ENCODE results near the gene METTL6. TPM values are rescaled to one million over a fixed set of nuclear protein-coding genes. Genes with fewer than 3 reads are reported as not detected.

The METTL6 gene
- total RNA-seq, 1 donor from 2014 or later: 18.9 TPM

- Histone ChIP-seq H3K4me3 (ENCODE audit: insufficient read depth, low read depth, low read length) (no peak overlapping the region), H4K20me1 (ENCODE audit: insufficient read depth, low read length) (no peaks in the 10 kb centered on the region), H3K9ac (ENCODE audit: low read length) (no peak overlapping the region), H3K36me3 (ENCODE audit: insufficient read depth, low read length) (no peaks in the 10 kb centered on the region), H3K4me1 (ENCODE audit: insufficient read depth, low read length) (no peaks in the 10 kb centered on the region), H3K27me3 (ENCODE audit: insufficient read depth, low read length) (no peaks in the 10 kb centered on the region), H3K9me3 (ENCODE audit: insufficient read depth, low read depth, low read length) (no peaks in the 10 kb centered on the region), H2AFZ (ENCODE audit: low read depth, low read length) (no peak overlapping the region), H3K27ac (ENCODE audit: low read depth, low read length) (no peak overlapping the region), H3K79me2 (ENCODE audit: insufficient read depth, low read length) (no peaks in the 10 kb centered on the region), H3K4me2 (ENCODE audit: low read length) (no peak overlapping the region)
- DNase-seq (ENCODE audit: low read depth) (no peak), FAIRE-seq (no peak)
- peaks cover 2% of the 10 kb centered on the region for H3K4me1 Mint-ChIP-seq (ENCODE audit: low read depth, unreplicated experiment)
- no peak overlapping the region for H3K4me3 Mint-ChIP-seq (ENCODE audit: unreplicated experiment)
- peaks cover 4% of the 10 kb centered on the region for H3K36me3 Mint-ChIP-seq (ENCODE audit: low read depth, unreplicated experiment)
- H3K27ac Mint-ChIP-seq (ENCODE audit: unreplicated experiment): no peak overlapping the region
- TF ChIP-seq, protein P1, sequence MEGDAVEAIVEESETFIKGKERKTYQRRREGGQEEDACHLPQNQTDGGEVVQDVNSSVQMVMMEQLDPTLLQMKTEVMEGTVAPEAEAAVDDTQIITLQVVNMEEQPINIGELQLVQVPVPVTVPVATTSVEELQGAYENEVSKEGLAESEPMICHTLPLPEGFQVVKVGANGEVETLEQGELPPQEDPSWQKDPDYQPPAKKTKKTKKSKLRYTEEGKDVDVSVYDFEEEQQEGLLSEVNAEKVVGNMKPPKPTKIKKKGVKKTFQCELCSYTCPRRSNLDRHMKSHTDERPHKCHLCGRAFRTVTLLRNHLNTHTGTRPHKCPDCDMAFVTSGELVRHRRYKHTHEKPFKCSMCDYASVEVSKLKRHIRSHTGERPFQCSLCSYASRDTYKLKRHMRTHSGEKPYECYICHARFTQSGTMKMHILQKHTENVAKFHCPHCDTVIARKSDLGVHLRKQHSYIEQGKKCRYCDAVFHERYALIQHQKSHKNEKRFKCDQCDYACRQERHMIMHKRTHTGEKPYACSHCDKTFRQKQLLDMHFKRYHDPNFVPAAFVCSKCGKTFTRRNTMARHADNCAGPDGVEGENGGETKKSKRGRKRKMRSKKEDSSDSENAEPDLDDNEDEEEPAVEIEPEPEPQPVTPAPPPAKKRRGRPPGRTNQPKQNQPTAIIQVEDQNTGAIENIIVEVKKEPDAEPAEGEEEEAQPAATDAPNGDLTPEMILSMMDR (IDR thresholded peaks at IDR 0.05; ENCODE audit: insufficient read depth, low read depth, low read length): no peak
- TF ChIP-seq EZH2 (IDR thresholded peaks at IDR 0.05; ENCODE audit: insufficient read depth, low read length): no peak
- no peaks in the 10 kb centered on the region for H3K9me3 Mint-ChIP-seq (ENCODE audit: unreplicated experiment)
- H3K27me3 Mint-ChIP-seq (ENCODE audit: low read depth, unreplicated experiment): peaks cover 2% of the 10 kb centered on the region
Measured at GRCh38 chr3:15453991-15454625, 26.8 kb upstream of the METTL6 start.

GRCh38 chr3:15453501-15453900 lies 26.2 kb upstream of the METTL6 start:
- DNase-seq (ENCODE audit: low read depth) (no peak), FAIRE-seq (no peak)
- TF ChIP-seq EZH2 (IDR thresholded peaks at IDR 0.05; ENCODE audit: insufficient read depth, low read length): no peak
- TF ChIP-seq, protein P1 (IDR thresholded peaks at IDR 0.05; ENCODE audit: insufficient read depth, low read depth, low read length): no peak

DNA sequence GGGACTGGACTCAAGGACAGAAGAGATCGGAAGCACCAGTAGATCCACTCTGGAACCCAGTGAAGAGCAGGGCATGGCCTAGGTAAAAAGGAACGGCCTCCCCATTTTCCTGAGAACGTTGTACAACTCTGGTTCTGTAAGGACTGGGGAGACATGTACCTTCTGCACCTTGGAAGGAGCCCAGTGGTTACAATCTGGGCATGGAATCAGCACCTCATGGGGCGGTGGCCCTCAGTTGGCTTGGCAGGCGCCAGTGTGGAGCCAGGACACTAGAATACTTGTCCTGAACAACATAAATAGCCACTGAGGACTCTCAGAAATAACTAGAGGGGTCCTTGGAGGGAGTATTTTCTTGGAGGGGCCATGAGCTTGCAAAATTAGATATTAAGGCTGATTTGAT lies 25.6 kb upstream of the METTL6 start:
- H3K9me3 Mint-ChIP-seq (ENCODE audit: unreplicated experiment): no peaks in the 10 kb centered on the region
- no peaks in the 10 kb centered on the region for H3K4me1 ChIP-seq (ENCODE audit: insufficient read depth, low read length)
- no peak for DNase-seq (ENCODE audit: low read depth)
- FAIRE-seq: no peak
- no peak overlapping the region for H3K4me3 ChIP-seq (ENCODE audit: insufficient read depth, low read depth, low read length)
- H3K36me3 ChIP-seq (ENCODE audit: insufficient read depth, low read length): no peaks in the 10 kb centered on the region
- no peaks in the 10 kb centered on the region for H3K9me3 ChIP-seq (ENCODE audit: insufficient read depth, low read depth, low read length)
- no peak overlapping the region for H3K27ac Mint-ChIP-seq (ENCODE audit: unreplicated experiment)
- H3K4me1 Mint-ChIP-seq (ENCODE audit: low read depth, unreplicated experiment): peaks cover 2% of the 10 kb centered on the region
- peaks cover 2% of the 10 kb centered on the region for H3K27me3 Mint-ChIP-seq (ENCODE audit: low read depth, unreplicated experiment)
- no peak overlapping the region for H3K4me3 Mint-ChIP-seq (ENCODE audit: unreplicated experiment)
- no peak overlapping the region for H3K4me2 ChIP-seq (ENCODE audit: low read length)
- no peak overlapping the region for H3K9ac ChIP-seq (ENCODE audit: low read length)
- H3K27me3 ChIP-seq (ENCODE audit: insufficient read depth, low read length): no peaks in the 10 kb centered on the region
- TF ChIP-seq EZH2 (IDR thresholded peaks at IDR 0.05; ENCODE audit: insufficient read depth, low read length): no peak
- TF ChIP-seq, protein P1 (IDR thresholded peaks at IDR 0.05; ENCODE audit: insufficient read depth, low read depth, low read length): no peak
- H3K27ac ChIP-seq (ENCODE audit: low read depth, low read length): no peak overlapping the region
- no peaks in the 10 kb centered on the region for H4K20me1 ChIP-seq (ENCODE audit: insufficient read depth, low read length)
- peaks cover 10% of the 10 kb centered on the region for H3K36me3 Mint-ChIP-seq (ENCODE audit: low read depth, unreplicated experiment)
- no peak overlapping the region for H2AFZ ChIP-seq (ENCODE audit: low read depth, low read length)
- H3K79me2 ChIP-seq (ENCODE audit: insufficient read depth, low read length): no peaks in the 10 kb centered on the region

More at GRCh38 chr3:15453501-15453900, 26.2 kb upstream of the METTL6 start:
- Histone ChIP-seq H3K4me2 (ENCODE audit: low read length) (no peak overlapping the region), H3K4me3 (ENCODE audit: insufficient read depth, low read depth, low read length) (no peak overlapping the region), H3K79me2 (ENCODE audit: insufficient read depth, low read length) (no peaks in the 10 kb centered on the region), H3K27ac (ENCODE audit: low read depth, low read length) (no peak overlapping the region), H3K9me3 (ENCODE audit: insufficient read depth, low read depth, low read length) (no peaks in the 10 kb centered on the region), H3K4me1 (ENCODE audit: insufficient read depth, low read length) (no peaks in the 10 kb centered on the region), H2AFZ (ENCODE audit: low read depth, low read length) (no peak overlapping the region), H3K9ac (ENCODE audit: low read length) (no peak overlapping the region), H3K27me3 (ENCODE audit: insufficient read depth, low read length) (no peaks in the 10 kb centered on the region), H4K20me1 (ENCODE audit: insufficient read depth, low read length) (no peaks in the 10 kb centered on the region), H3K36me3 (ENCODE audit: insufficient read depth, low read length) (no peaks in the 10 kb centered on the region)
- peaks cover 7% of the 10 kb centered on the region for H3K36me3 Mint-ChIP-seq (ENCODE audit: low read depth, unreplicated experiment)
- H3K4me1 Mint-ChIP-seq (ENCODE audit: low read depth, unreplicated experiment): peaks cover 2% of the 10 kb centered on the region
- H3K27ac Mint-ChIP-seq (ENCODE audit: unreplicated experiment): no peak overlapping the region
- no peaks in the 10 kb centered on the region for H3K9me3 Mint-ChIP-seq (ENCODE audit: unreplicated experiment)
- no peak overlapping the region for H3K4me3 Mint-ChIP-seq (ENCODE audit: unreplicated experiment)
- peaks cover 2% of the 10 kb centered on the region for H3K27me3 Mint-ChIP-seq (ENCODE audit: low read depth, unreplicated experiment)

All from astrocyte (in vitro differentiated cells and primary cell).